Measurements from ENCODE around the gene VAC14.
"Not testable (repeated sequence)": the region's sequence is repeated elsewhere in the genome, so short reads cannot be mapped to it uniquely, and the experiment has no call there.

Gene VAC14

GRCh38 chr16:70644763-70645597, 156.0 kb downstream of the VAC14 start:
- 0 out of 2 replicates have a peak, but pooled peaks cover 3% of the 10 kb centered on the region for H3K36me3 ChIP-seq (ENCODE audit: control insufficient read depth, insufficient read depth, low read length)
- no peaks in the 10 kb centered on the region for H3K9me3 ChIP-seq (ENCODE audit: control insufficient read depth, insufficient read depth, low read length)
- no peak overlapping the region for H3K9ac ChIP-seq (ENCODE audit: low read depth, low read length)
- no peak overlapping the region for H3K27ac ChIP-seq (ENCODE audit: low read depth, low read length)
- H3K27me3 ChIP-seq (ENCODE audit: control insufficient read depth, insufficient read depth, low read length) = no peaks in the 10 kb centered on the region
- H3K4me1 ChIP-seq (ENCODE audit: control insufficient read depth, insufficient read depth, low read length) = no peaks in the 10 kb centered on the region
- no peak overlapping the region for H3K4me3 ChIP-seq (ENCODE audit: low read depth, low read length)

DNA sequence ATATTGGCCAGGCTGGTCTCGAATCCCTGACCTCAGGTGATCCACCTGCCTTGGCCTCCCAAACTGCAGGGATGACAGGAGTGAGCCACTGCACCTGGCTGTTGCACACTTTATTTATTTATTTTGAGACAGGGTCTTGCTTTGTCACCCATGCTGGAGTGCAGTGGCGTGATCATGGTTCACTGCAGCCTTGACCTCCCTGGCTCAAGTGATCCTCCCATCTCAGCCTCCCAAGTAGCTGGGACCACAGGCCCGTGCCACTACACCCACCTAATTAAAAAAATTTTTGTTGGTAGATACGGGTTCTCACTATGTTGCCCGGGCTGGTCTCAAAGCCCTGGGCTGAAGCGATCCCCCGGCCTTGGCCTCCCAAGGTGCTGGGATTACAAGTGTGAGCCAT, 157.7 kb downstream of the VAC14 start:
- H3K27me3 ChIP-seq (ENCODE audit: control insufficient read depth, insufficient read depth, low read length) = not testable (repeated sequence)

GRCh38 chr16:70642633-70643032, 158.3 kb downstream of the VAC14 start:
- Histone ChIP-seq H3K27ac (ENCODE audit: low read depth, low read length) (no peak overlapping the region), H3K36me3 (ENCODE audit: control insufficient read depth, insufficient read depth, low read length) (0 out of 2 replicates have a peak, but pooled peaks cover 3% of the 10 kb centered on the region), H3K9me3 (ENCODE audit: control insufficient read depth, insufficient read depth, low read length) (no peaks in the 10 kb centered on the region), H3K9ac (ENCODE audit: low read depth, low read length) (no peak overlapping the region), H3K4me3 (ENCODE audit: low read depth, low read length) (no peak overlapping the region), H3K4me1 (ENCODE audit: control insufficient read depth, insufficient read depth, low read length) (no peaks in the 10 kb centered on the region), H3K27me3 (ENCODE audit: control insufficient read depth, insufficient read depth, low read length) (no peaks in the 10 kb centered on the region)

More for the DNA sequence above, 157.7 kb downstream of the VAC14 start:
- not testable (repeated sequence) for H3K9ac ChIP-seq (ENCODE audit: low read depth, low read length); H3K36me3 ChIP-seq (ENCODE audit: control insufficient read depth, insufficient read depth, low read length); H3K4me1 ChIP-seq (ENCODE audit: control insufficient read depth, insufficient read depth, low read length); H3K4me3 ChIP-seq (ENCODE audit: low read depth, low read length); H3K9me3 ChIP-seq (ENCODE audit: control insufficient read depth, insufficient read depth, low read length); H3K27ac ChIP-seq (ENCODE audit: low read depth, low read length)

DNA sequence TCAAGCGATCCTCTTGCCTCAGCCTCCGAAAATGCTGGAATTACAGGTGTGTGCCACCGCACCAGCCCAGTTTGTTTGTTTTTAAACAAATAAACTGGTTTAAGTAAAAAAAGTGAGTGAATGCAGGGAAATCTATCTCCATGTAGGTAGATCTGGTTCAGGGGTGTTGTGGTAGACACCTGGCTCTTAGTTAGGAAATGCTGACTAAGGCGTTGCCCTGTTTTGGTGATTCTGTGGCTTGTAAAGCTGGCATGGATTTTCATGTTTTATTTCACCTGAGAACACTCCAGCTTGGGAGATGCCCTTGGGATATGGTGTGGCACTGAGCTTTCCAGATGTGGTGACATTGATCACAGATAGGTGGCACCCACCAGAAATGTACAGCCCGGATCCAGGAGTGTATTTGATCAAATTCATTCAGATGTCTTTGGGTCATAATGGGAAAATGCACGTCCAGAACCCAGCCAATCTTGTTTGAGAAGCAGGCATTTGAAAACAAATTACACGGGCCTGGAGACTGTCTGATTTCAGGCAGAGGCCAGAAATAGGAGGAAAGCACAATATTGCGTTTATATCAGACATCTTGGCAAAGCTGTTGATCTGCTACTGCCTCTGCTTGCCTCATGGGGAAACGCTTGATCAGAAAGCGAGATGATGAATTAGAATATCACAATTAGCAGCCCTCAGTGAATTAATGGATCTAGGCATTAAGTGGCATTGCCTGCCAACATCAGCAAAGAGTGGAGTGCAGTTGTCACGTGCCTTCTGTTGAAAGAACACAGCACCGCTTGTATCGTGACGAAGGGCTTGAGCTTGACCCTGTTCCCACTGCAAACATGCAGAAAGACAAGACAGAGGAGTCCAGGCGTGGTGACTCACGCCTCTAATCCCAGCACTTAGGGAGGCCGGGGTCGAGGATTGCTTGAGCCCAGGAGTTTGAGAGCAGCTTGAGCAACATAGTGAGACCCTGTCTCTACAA, 161.9 kb downstream of the VAC14 start:
- H3K4me3 ChIP-seq (ENCODE audit: low read depth, low read length) = no peak overlapping the region
- no peak overlapping the region for H3K27ac ChIP-seq (ENCODE audit: low read depth, low read length)
- H3K9me3 ChIP-seq (ENCODE audit: control insufficient read depth, insufficient read depth, low read length) = no peaks in the 10 kb centered on the region
- no peak overlapping the region for H3K9ac ChIP-seq (ENCODE audit: low read depth, low read length)
- 0 out of 2 replicates have a peak, but pooled peaks cover 4% of the 10 kb centered on the region for H3K4me1 ChIP-seq (ENCODE audit: control insufficient read depth, insufficient read depth, low read length)
- H3K27me3 ChIP-seq (ENCODE audit: control insufficient read depth, insufficient read depth, low read length) = no peaks in the 10 kb centered on the region
- no peaks in the 10 kb centered on the region for H3K36me3 ChIP-seq (ENCODE audit: control insufficient read depth, insufficient read depth, low read length)

Measured in HUES48 (cell line).